ENCODE results near the gene DHRS4. TPM values are rescaled to one million over a fixed set of nuclear protein-coding genes. Genes with fewer than 3 reads are reported as not detected.

DHRS4 gene
- total and polyA plus RNA-seq, 2 of the 13 experiments (the other 11 are each of a cell fraction or from before 2014, with no cell fraction given), result 23.9 to 45.1 TPM

DNA sequence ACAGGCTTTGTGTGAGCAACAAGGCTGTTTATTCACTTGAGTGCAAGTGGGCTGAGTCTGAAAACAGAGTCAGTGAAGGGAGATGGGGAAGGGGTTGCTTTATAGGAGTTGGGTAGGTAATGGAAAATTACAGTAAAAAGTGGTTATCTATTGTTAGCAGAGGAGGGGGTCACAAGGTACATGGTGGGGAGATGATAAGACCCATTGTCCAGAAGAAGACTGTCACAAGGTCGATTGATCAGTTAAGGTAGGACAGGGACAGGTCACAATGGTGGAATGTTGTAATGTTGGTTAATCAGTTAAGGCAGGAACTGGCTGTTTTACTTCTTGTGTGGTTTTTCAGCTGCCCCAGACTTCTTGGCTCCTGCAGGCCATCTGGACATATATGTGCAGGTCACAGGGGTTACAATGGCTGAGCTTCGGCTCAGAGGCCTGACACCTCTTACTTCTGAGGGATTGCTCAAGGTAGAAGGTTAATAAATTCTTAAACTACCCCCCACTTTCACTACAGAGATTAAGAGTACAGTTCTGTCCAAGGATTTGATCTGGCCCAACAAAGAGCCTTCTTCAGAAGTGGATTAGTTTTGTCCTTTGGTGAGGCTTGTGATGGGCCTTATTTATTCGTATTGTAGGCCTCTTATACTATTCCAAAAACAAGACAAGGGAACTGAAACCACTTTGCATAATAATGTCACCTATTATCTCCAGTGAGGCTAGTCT is 13.8 kb upstream of the DHRS4 start (continued):
- TF ChIP-seq HES4 (CRISPR knock-in tag; IDR thresholded peaks at IDR 0.05; ENCODE audit: borderline replicate concordance) (no peak), TP53 (CRISPR knock-in tag; conservative IDR thresholded peaks at IDR 0.05) (no peak), HNF4G (IDR thresholded peaks at IDR 0.05; ENCODE audit: borderline replicate concordance, low read depth, low read length) (0 out of 2 replicates have a peak, but pooled peaks have one; percentile 31), HNF4G (CRISPR knock-in tag; IDR thresholded peaks at IDR 0.05; ENCODE audit: borderline replicate concordance, low read depth) (no peak), ZNF563 (CRISPR knock-in tag; IDR thresholded peaks at IDR 0.05) (no peak), CENPX (CRISPR knock-in tag; IDR thresholded peaks at IDR 0.05) (no peak), ZNF713 (CRISPR knock-in tag; IDR thresholded peaks at IDR 0.05) (no peak), MBNL3 (CRISPR knock-in tag; conservative IDR thresholded peaks at IDR 0.05) (no peak), ZNF878 (CRISPR knock-in tag; IDR thresholded peaks at IDR 0.05) (no peak), SSRP1 (CRISPR knock-in tag; IDR thresholded peaks at IDR 0.05) (no peak), ZKSCAN1 (IDR thresholded peaks at IDR 0.05; ENCODE audit: low read length) (no peak), IRX3 (CRISPR knock-in tag; IDR thresholded peaks at IDR 0.05; ENCODE audit: borderline replicate concordance, low read depth) (no peak), DNMT1 (CRISPR knock-in tag; IDR thresholded peaks at IDR 0.05) (no peak), TCF7L2 (IDR thresholded peaks at IDR 0.05; ENCODE audit: low read depth, low read length) (no peak), ZNF282 (IDR thresholded peaks at IDR 0.05; ENCODE audit: partially characterized antibody) (no peak), ZUFSP (CRISPR knock-in tag; IDR thresholded peaks at IDR 0.05; ENCODE audit: borderline replicate concordance) (no peak), ZNF781 (CRISPR knock-in tag; IDR thresholded peaks at IDR 0.05; ENCODE audit: borderline replicate concordance, not compliant biosample characterization) (no peak), FOXO1 (CRISPR knock-in tag; IDR thresholded peaks at IDR 0.05) (peak; percentile 48; the same call in 1 of the 2 replicates), CCDC6 (CRISPR knock-in tag; IDR thresholded peaks at IDR 0.05) (no peak), ATF5 (CRISPR knock-in tag; IDR thresholded peaks at IDR 0.05; ENCODE audit: low read depth) (0 out of 2 replicates have a peak, but pooled peaks have one; percentile 38), E2F5 (CRISPR knock-in tag; conservative IDR thresholded peaks at IDR 0.05) (no peak), NFYB (CRISPR knock-in tag; IDR thresholded peaks at IDR 0.05) (no peak), ZNF549 (CRISPR knock-in tag; IDR thresholded peaks at IDR 0.05) (no peak), SOX13 (IDR thresholded peaks at IDR 0.05) (peak; percentile 99), SOX13 (CRISPR knock-in tag; conservative IDR thresholded peaks at IDR 0.05 in 1 of 2, IDR thresholded peaks at IDR 0.05 in 1 of 2) (peak in 1 of 2 experiments; percentile 100; a peak in 2 of 4 replicates), TAF1 (CRISPR knock-in tag; IDR thresholded peaks at IDR 0.05) (no peak), FOXK2 (IDR thresholded peaks at IDR 0.05) (0 out of 2 replicates have a peak, but pooled peaks have one; percentile 10), ZNF879 (CRISPR knock-in tag; IDR thresholded peaks at IDR 0.05) (no peak)
- TF ChIP-seq, protein P1, sequence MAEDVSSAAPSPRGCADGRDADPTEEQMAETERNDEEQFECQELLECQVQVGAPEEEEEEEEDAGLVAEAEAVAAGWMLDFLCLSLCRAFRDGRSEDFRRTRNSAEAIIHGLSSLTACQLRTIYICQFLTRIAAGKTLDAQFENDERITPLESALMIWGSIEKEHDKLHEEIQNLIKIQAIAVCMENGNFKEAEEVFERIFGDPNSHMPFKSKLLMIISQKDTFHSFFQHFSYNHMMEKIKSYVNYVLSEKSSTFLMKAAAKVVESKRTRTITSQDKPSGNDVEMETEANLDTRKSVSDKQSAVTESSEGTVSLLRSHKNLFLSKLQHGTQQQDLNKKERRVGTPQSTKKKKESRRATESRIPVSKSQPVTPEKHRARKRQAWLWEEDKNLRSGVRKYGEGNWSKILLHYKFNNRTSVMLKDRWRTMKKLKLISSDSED (CRISPR knock-in tag; IDR thresholded peaks at IDR 0.05), result no peak
